Measurements from ENCODE around the gene GFOD2.

DNA sequence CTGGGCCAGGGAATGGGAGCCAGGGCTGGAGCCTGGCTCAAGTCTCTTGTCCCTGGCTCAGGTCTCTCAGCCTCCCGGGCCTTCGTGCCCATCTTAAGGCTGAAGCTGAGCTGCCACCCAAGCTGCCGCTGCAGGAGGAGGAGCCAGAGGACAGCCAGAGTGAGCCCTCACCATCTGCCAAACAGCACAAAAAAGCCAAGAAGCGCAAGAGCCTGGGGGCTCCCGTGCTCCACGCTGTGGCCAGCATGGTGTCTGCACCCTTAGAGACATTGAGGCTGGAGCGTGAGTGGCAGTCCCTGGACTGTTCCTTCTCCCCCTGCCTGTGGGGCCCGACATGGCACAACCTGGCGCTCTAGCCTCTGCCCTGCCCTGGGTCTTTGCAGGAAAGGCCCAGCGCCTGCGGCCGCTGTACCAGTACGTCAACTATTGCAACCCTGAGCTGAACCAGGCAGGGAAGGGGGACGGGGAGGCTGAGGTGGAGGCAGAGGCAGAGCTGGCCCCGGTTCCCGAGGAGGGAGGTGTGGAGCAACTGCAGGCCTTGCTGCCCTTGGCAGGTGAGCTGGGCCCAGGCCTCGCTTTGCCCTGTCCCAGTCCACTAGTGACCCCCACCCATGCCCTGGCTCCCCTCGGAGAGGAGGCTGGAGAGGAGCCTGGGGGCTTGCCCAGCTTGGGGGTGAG lies 51.2 kb downstream of the GFOD2 start:
- TF ChIP-seq, protein P1, sequence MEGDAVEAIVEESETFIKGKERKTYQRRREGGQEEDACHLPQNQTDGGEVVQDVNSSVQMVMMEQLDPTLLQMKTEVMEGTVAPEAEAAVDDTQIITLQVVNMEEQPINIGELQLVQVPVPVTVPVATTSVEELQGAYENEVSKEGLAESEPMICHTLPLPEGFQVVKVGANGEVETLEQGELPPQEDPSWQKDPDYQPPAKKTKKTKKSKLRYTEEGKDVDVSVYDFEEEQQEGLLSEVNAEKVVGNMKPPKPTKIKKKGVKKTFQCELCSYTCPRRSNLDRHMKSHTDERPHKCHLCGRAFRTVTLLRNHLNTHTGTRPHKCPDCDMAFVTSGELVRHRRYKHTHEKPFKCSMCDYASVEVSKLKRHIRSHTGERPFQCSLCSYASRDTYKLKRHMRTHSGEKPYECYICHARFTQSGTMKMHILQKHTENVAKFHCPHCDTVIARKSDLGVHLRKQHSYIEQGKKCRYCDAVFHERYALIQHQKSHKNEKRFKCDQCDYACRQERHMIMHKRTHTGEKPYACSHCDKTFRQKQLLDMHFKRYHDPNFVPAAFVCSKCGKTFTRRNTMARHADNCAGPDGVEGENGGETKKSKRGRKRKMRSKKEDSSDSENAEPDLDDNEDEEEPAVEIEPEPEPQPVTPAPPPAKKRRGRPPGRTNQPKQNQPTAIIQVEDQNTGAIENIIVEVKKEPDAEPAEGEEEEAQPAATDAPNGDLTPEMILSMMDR (IDR thresholded peaks at IDR 0.05) = peak; percentile 65 to 95 (median 86)
- TF ChIP-seq POLR2A (IDR thresholded peaks at IDR 0.05) = peak in 1 of 2 donors; percentile 25
- peak in 1 of 2 donors; percentile 70 for TF ChIP-seq EP300 (IDR thresholded peaks at IDR 0.05)
